Sigmoid colon (tissue), 4 donors: ENCODE measurements around the gene STAB1.

Experiments
- CTCF ChIP-seq, 4 experiments: fragments of 450-650 bp in 3 of 4; fragments of 200-600 bp in 1 of 4; IDR thresholded peaks; one replicate each; pipeline ENCODE4 v1.5.1; 2016 to 2019; ENCODE audit warnings: antibody characterized with exemption in 4 of 4, mild to moderate bottlenecking in 3 of 4, moderate library complexity in 2 of 4
- EP300 ChIP-seq, 4 donors: sonication (generic); formaldehyde crosslinking; IDR thresholded peaks; one replicate each; pipeline ENCODE4 v1.6.1; 2017; ENCODE audit warnings: antibody characterized with exemption in 4 of 4
- POLR2A ChIP-seq, 2 donors: fragments of 450-650 bp; IDR thresholded peaks; one replicate each; pipeline ENCODE4 v1.6.1; 2016; ENCODE audit warnings: antibody characterized with exemption in 2 of 2, mild to moderate bottlenecking in 2 of 2, moderate library complexity in 2 of 2
- POLR2AphosphoS5 ChIP-seq, 4 donors: sonication (generic); formaldehyde crosslinking; IDR thresholded peaks; one replicate each; pipeline ENCODE4 v1.6.1; 2017; ENCODE audit warnings: antibody characterized with exemption in 4 of 4

- TF ChIP-seq CTCF (IDR thresholded peaks at IDR 0.05) = no peak
- peak; percentile 19 to 75 for TF ChIP-seq POLR2A (IDR thresholded peaks at IDR 0.05)
- peak; percentile 74 to 97 (median 88) for TF ChIP-seq POLR2AphosphoS5 (IDR thresholded peaks at IDR 0.05)
- no peak for TF ChIP-seq EP300 (IDR thresholded peaks at IDR 0.05)
These were observed 39.6 kb upstream of the STAB1 start, which contains the start of gene NISCH for GRCh38 chr3:52455283-52456168.
